CD4-positive, alpha-beta T cell (primary cell): ENCODE data around the gene ABLIM2. TPM values are rescaled to one million over a fixed set of nuclear protein-coding genes. Genes with fewer than 3 reads are reported as not detected.

ENCODE experiments used
- ATAC-seq: fragments of 200-7000 bp; cut with Tn5 transposase; one replicate; pipeline ENCODE4 v1.10.0; 2022; ENCODE audit warnings: mild to moderate bottlenecking; ENCODE audit not compliant: poor library complexity
- CTCF ChIA-PET: fragments of 350-600 bp; sonication (Branson Sonifier 250); formaldehyde crosslinking; loops from one replicate; lab custom pipeline; 2021; ENCODE audit warnings: antibody characterized with exemption, inconsistent platforms; lab: Charles Lee
- POLR2A ChIA-PET: fragments of 350-600 bp; sonication (Branson Sonifier 250); formaldehyde crosslinking; loops from one replicate; lab custom pipeline; 2021; ENCODE audit warnings: antibody characterized with exemption, inconsistent platforms; lab: Charles Lee
- DNase-seq, 14 experiments: peaks; one replicate each; pipeline ENCODE4 v3.0.0-alpha.2; 2013 to 2020; ENCODE audit warnings: mixed read lengths in 2 of 14
- H3K27ac ChIP-seq, 2 donors: one replicate each; pipeline versions ENCODE4 v1.5.1 to v1.7.0; 2013; ENCODE audit warnings: low read length in 2 of 2, low read depth in 1 of 2, mild to moderate bottlenecking in 1 of 2
- H3K27me3 ChIP-seq, 2 experiments: 1 replicate in 1 of 2; 2 replicates in 1 of 2; pipeline versions ENCODE4 v1.6.1 to v1.7.0; 2013; ENCODE audit warnings: low read length in 2 of 2, control low read depth in 1 of 2, mild to moderate bottlenecking in 1 of 2, moderate library complexity in 1 of 2; ENCODE audit not compliant: insufficient read depth in 2 of 2, control insufficient read depth in 1 of 2
- H3K36me3 ChIP-seq: one replicate; pipeline ENCODE4 v1.6.1; 2013; ENCODE audit warnings: low read length, control low read depth; ENCODE audit not compliant: insufficient read depth
- H3K4me1 ChIP-seq: one replicate; pipeline ENCODE4 v1.6.1; 2013; ENCODE audit warnings: low read length, control low read depth; ENCODE audit not compliant: insufficient read depth
- H3K4me3 ChIP-seq: one replicate; pipeline ENCODE4 v1.5.1; 2013; ENCODE audit warnings: mild to moderate bottlenecking, low read length, moderate library complexity
- H3K9me3 ChIP-seq, 2 experiments: 1 replicate in 1 of 2; 2 replicates in 1 of 2; pipeline versions ENCODE4 v1.6.1 to v1.7.0; 2013; ENCODE audit warnings: low read length in 2 of 2, mild to moderate bottlenecking in 2 of 2, control low read depth in 1 of 2, moderate library complexity in 1 of 2; ENCODE audit not compliant: control insufficient read depth in 1 of 2, insufficient read depth in 1 of 2
- H3K27ac Mint-ChIP-seq: one replicate; pipeline ENCODE4 v1.8.0; 2020; ENCODE audit warnings: mixed read lengths
- H3K27me3 Mint-ChIP-seq: one replicate; pipeline ENCODE4 v1.8.0; 2021; ENCODE audit warnings: mixed read lengths
- H3K36me3 Mint-ChIP-seq: one replicate; pipeline ENCODE4 v1.8.0; 2021; ENCODE audit warnings: low read depth, mixed read lengths
- H3K4me1 Mint-ChIP-seq: one replicate; pipeline ENCODE4 v1.8.0; 2021; ENCODE audit warnings: low read depth, mixed read lengths
- H3K4me3 Mint-ChIP-seq: one replicate; pipeline ENCODE4 v1.8.0; 2020; ENCODE audit warnings: mild to moderate bottlenecking, mixed read lengths
- H3K9me3 Mint-ChIP-seq: one replicate; pipeline ENCODE4 v1.8.0; 2020; ENCODE audit warnings: mixed read lengths
- CTCF ChIP-seq: fragments of 200-600 bp; IDR thresholded peaks from one replicate; pipeline ENCODE4 v1.8.0; 2022; ENCODE audit warnings: antibody characterized with exemption, mild to moderate bottlenecking
- intact Hi-C, 2 experiments: fragments of 100-400 bp; cut with DNase I in 1 of 2; cut with micrococcal nuclease in 1 of 2; formaldehyde crosslinking; loops; one replicate each; pipeline versions ENCODE4 v1.15.1 to v1.9.0; 2023 to 2025; cut with DNase I, micrococcal nuclease
- total RNA-seq, 174 experiments: library from RNA in 2 of 174; stranded (reverse) in 2 of 174; gene quantifications; one replicate each; pipeline ENCODE4 v1.2.3 and lab custom pipeline; 2021 to 2026

ABLIM2 gene
- total RNA-seq, 2 experiments from 2014 or later: 2.5 to 2.7 TPM

GRCh38 chr4:8079916-8080753, 78.5 kb downstream of the ABLIM2 start:
- ChIA-PET CTCF (no interaction called here), POLR2A (no interaction called here)
- Histone ChIP-seq H3K36me3 (no peaks in the 10 kb centered on the region), H3K27me3 (no peaks in the 10 kb centered on the region), H3K27ac (no peak overlapping the region), H3K4me3 (no peak overlapping the region), H3K9me3 (no peaks in the 10 kb centered on the region), H3K4me1 (no peaks in the 10 kb centered on the region)
- Mint-ChIP-seq H3K36me3 (no peaks in the 10 kb centered on the region), H3K4me1 (no peaks in the 10 kb centered on the region), H3K27me3 (no peaks in the 10 kb centered on the region), H3K27ac (no peak overlapping the region), H3K9me3 (no peaks in the 10 kb centered on the region), H3K4me3 (no peak overlapping the region)
- TF ChIP-seq CTCF: no peak
- intact Hi-C loops: no loop called here
- no peak for DNase-seq
- ATAC-seq: no peak

GRCh38 chr4:8079031-8079885, 79.4 kb downstream of the ABLIM2 start:
- POLR2A ChIA-PET: no interaction called here
- ATAC-seq (no peak), DNase-seq (no peak)
- H3K4me1 Mint-ChIP-seq: no peaks in the 10 kb centered on the region
- H3K27ac ChIP-seq: no peak overlapping the region
- no peaks in the 10 kb centered on the region for H3K9me3 Mint-ChIP-seq
- H3K9me3 ChIP-seq: no peaks in the 10 kb centered on the region
- intact Hi-C loops: no loop called here
- H3K4me3 Mint-ChIP-seq: no peak overlapping the region
- no peak overlapping the region for H3K27ac Mint-ChIP-seq
- TF ChIP-seq CTCF: no peak
- no peaks in the 10 kb centered on the region for H3K27me3 ChIP-seq
- H3K4me1 ChIP-seq: no peaks in the 10 kb centered on the region
- no peaks in the 10 kb centered on the region for H3K27me3 Mint-ChIP-seq
- H3K4me3 ChIP-seq: no peak overlapping the region
- CTCF ChIA-PET: no interaction called here
- H3K36me3 Mint-ChIP-seq: no peaks in the 10 kb centered on the region
- no peaks in the 10 kb centered on the region for H3K36me3 ChIP-seq

GRCh38 chr4:8078610-8079015, 80.0 kb downstream of the ABLIM2 start:
- Histone ChIP-seq H3K4me3 (no peak overlapping the region), H3K4me1 (no peaks in the 10 kb centered on the region), H3K27me3 (no peaks in the 10 kb centered on the region), H3K9me3 (no peaks in the 10 kb centered on the region), H3K27ac (no peak overlapping the region), H3K36me3 (no peaks in the 10 kb centered on the region)
- Mint-ChIP-seq H3K4me3 (no peak overlapping the region), H3K27ac (no peak overlapping the region), H3K27me3 (no peaks in the 10 kb centered on the region), H3K36me3 (no peaks in the 10 kb centered on the region), H3K9me3 (no peaks in the 10 kb centered on the region), H3K4me1 (no peaks in the 10 kb centered on the region)
- TF ChIP-seq CTCF: no peak
- ATAC-seq: no peak
- ChIA-PET POLR2A (no interaction called here), CTCF (no interaction called here)
- intact Hi-C loops: no loop called here
- no peak for DNase-seq
